Astrocyte (in vitro differentiated cells and primary cell): Measurements from ENCODE around the gene DDR2. TPM values are rescaled to one million over a fixed set of nuclear protein-coding genes. Genes with fewer than 3 reads are reported as not detected.
A peak's percentile ranks its signal among the peaks of the same experiment; 100 is the strongest.

ENCODE experiments used
- DNase-seq: peaks from one replicate; pipeline ENCODE4 v3.0.0-alpha.2; 2010; ENCODE audit warnings: low read depth
- FAIRE-seq: peaks from 2 replicates; lab custom pipeline; 2011; peaks lifted over from hg19 to GRCh38; lab: Jason Lieb, UNC
- H2AFZ ChIP-seq: 2 replicates; pipeline ENCODE4 v1.6.0; 2012; ENCODE audit warnings: low read depth, low read length, inconsistent platforms
- H3K27ac ChIP-seq: 2 replicates; pipeline ENCODE4 v1.5.1; 2011; ENCODE audit warnings: low read depth, low read length, inconsistent platforms
- H3K27me3 ChIP-seq: 2 replicates; pipeline ENCODE4 v1.6.0; 2011; ENCODE audit warnings: low read length, inconsistent platforms; ENCODE audit not compliant: insufficient read depth
- H3K36me3 ChIP-seq: 2 replicates; pipeline ENCODE4 v1.5.1; 2011; ENCODE audit warnings: low read length, inconsistent platforms; ENCODE audit not compliant: insufficient read depth
- H3K4me1 ChIP-seq: 2 replicates; pipeline ENCODE4 v1.5.1; 2011; ENCODE audit warnings: low read length, inconsistent platforms; ENCODE audit not compliant: insufficient read depth
- H3K4me2 ChIP-seq: 2 replicates; pipeline ENCODE4 v1.6.0; 2012; ENCODE audit warnings: low read length, inconsistent platforms
- H3K4me3 ChIP-seq: 2 replicates; pipeline ENCODE4 v1.5.1; 2011; ENCODE audit warnings: low read depth, mild to moderate bottlenecking, low read length, inconsistent platforms; ENCODE audit not compliant: insufficient read depth
- H3K79me2 ChIP-seq: 2 replicates; pipeline ENCODE4 v1.6.0; 2012; ENCODE audit warnings: mild to moderate bottlenecking, low read length, inconsistent platforms; ENCODE audit not compliant: insufficient read depth
- H3K9ac ChIP-seq: 2 replicates; pipeline ENCODE4 v1.6.0; 2012; ENCODE audit warnings: mild to moderate bottlenecking, low read length, inconsistent platforms
- H3K9me3 ChIP-seq: 2 replicates; pipeline ENCODE4 v1.5.1; 2012; ENCODE audit warnings: low read depth, mild to moderate bottlenecking, low read length, inconsistent platforms; ENCODE audit not compliant: insufficient read depth
- H4K20me1 ChIP-seq: 2 replicates; pipeline ENCODE4 v1.6.0; 2012; ENCODE audit warnings: low read length, inconsistent platforms; ENCODE audit not compliant: insufficient read depth
- H3K27ac Mint-ChIP-seq: one replicate; pipeline ENCODE4 v1.8.0; 2021; ENCODE audit warnings: mild to moderate bottlenecking, mixed read lengths; ENCODE audit not compliant: unreplicated experiment
- H3K27me3 Mint-ChIP-seq: one replicate; pipeline ENCODE4 v1.8.0; 2021; ENCODE audit warnings: low read depth, mixed read lengths; ENCODE audit not compliant: unreplicated experiment
- H3K36me3 Mint-ChIP-seq: one replicate; pipeline ENCODE4 v1.8.0; 2021; ENCODE audit warnings: low read depth, mixed read lengths; ENCODE audit not compliant: unreplicated experiment
- H3K4me1 Mint-ChIP-seq: one replicate; pipeline ENCODE4 v1.8.0; 2021; ENCODE audit warnings: low read depth, mixed read lengths; ENCODE audit not compliant: unreplicated experiment
- H3K4me3 Mint-ChIP-seq: one replicate; pipeline ENCODE4 v1.8.0; 2021; ENCODE audit warnings: mild to moderate bottlenecking, moderate library complexity, mixed read lengths; ENCODE audit not compliant: unreplicated experiment
- H3K9me3 Mint-ChIP-seq: one replicate; pipeline ENCODE4 v1.8.0; 2021; ENCODE audit warnings: mild to moderate bottlenecking, mixed read lengths; ENCODE audit not compliant: unreplicated experiment
- CTCF ChIP-seq: IDR thresholded peaks from 2 replicates; pipeline ENCODE4 v1.5.1; 2011; ENCODE audit warnings: low read depth, mild to moderate bottlenecking, inconsistent platforms, low read length, moderate library complexity; ENCODE audit not compliant: insufficient read depth
- EZH2 ChIP-seq: IDR thresholded peaks from 2 replicates; pipeline ENCODE4 v1.6.1; 2012; ENCODE audit warnings: mild to moderate bottlenecking, low read length, inconsistent platforms; ENCODE audit not compliant: insufficient read depth
- total RNA-seq: library from RNA; stranded (reverse); gene quantifications from 2 replicates; pipeline ENCODE4 v1.2.1, GENCODE V29; 2021

Gene DDR2
- total RNA-seq, 1 donor from 2014 or later: 15.3 TPM

- Mint-ChIP-seq H3K4me1 (peaks cover 18% of the 10 kb centered on the region), H3K27ac (no peak overlapping the region), H3K36me3 (peaks cover 2% of the 10 kb centered on the region), H3K27me3 (no peaks in the 10 kb centered on the region), H3K9me3 (peaks cover 6% of the 10 kb centered on the region), H3K4me3 (no peak overlapping the region)
- FAIRE-seq (peak; percentile 29), DNase-seq (no peak)
- Histone ChIP-seq H3K4me2 (peak overlapping the region; percentile 14), H3K36me3 (no peaks in the 10 kb centered on the region), H3K27ac (no peak overlapping the region), H3K27me3 (no peaks in the 10 kb centered on the region), H4K20me1 (peaks cover 21% of the 10 kb centered on the region), H3K9ac (no peak overlapping the region), H3K79me2 (peaks cover 34% of the 10 kb centered on the region), H2AFZ (no peak overlapping the region), H3K9me3 (no peaks in the 10 kb centered on the region), H3K4me1 (peaks cover 3% of the 10 kb centered on the region), H3K4me3 (no peak overlapping the region)
- TF ChIP-seq CTCF (no peak), EZH2 (no peak)
Observed at GRCh38 chr1:162656266-162656665, 24.0 kb downstream of the DDR2 start.

- Mint-ChIP-seq H3K27ac (no peak overlapping the region), H3K27me3 (no peaks in the 10 kb centered on the region), H3K4me3 (no peak overlapping the region), H3K9me3 (peaks cover 1% of the 10 kb centered on the region), H3K36me3 (no peaks in the 10 kb centered on the region), H3K4me1 (peaks cover 25% of the 10 kb centered on the region)
- Histone ChIP-seq H3K36me3 (no peaks in the 10 kb centered on the region), H3K4me3 (no peak overlapping the region), H3K27ac (no peak overlapping the region), H3K4me1 (peaks cover 16% of the 10 kb centered on the region), H3K9me3 (no peaks in the 10 kb centered on the region), H3K79me2 (peaks cover 21% of the 10 kb centered on the region), H3K27me3 (no peaks in the 10 kb centered on the region), H2AFZ (no peak overlapping the region), H3K9ac (no peak overlapping the region), H3K4me2 (no peak overlapping the region), H4K20me1 (peaks cover 14% of the 10 kb centered on the region)
- FAIRE-seq (no peak), DNase-seq (peak; percentile 12)
- TF ChIP-seq CTCF: no peak
- TF ChIP-seq EZH2: no peak
Observed at GRCh38 chr1:162660574-162660973, 28.3 kb downstream of the DDR2 start.

GRCh38 chr1:162661336-162661735, 29.1 kb downstream of the DDR2 start:
- H3K9me3 ChIP-seq: no peaks in the 10 kb centered on the region
- peaks cover 28% of the 10 kb centered on the region for H3K79me2 ChIP-seq
- no peaks in the 10 kb centered on the region for H3K27me3 ChIP-seq
- H3K4me2 ChIP-seq: no peak overlapping the region
- no peak overlapping the region for H3K4me3 ChIP-seq
- peaks cover 17% of the 10 kb centered on the region for H4K20me1 ChIP-seq
- DNase-seq: no peak
- peaks cover 12% of the 10 kb centered on the region for H3K4me1 ChIP-seq
- Mint-ChIP-seq H3K36me3 (no peaks in the 10 kb centered on the region), H3K27ac (no peak overlapping the region), H3K4me1 (peaks cover 31% of the 10 kb centered on the region), H3K27me3 (no peaks in the 10 kb centered on the region), H3K4me3 (no peak overlapping the region), H3K9me3 (peaks cover 1% of the 10 kb centered on the region)
- H3K9ac ChIP-seq: no peak overlapping the region
- no peak for FAIRE-seq
- no peak overlapping the region for H2AFZ ChIP-seq
- no peaks in the 10 kb centered on the region for H3K36me3 ChIP-seq
- no peak overlapping the region for H3K27ac ChIP-seq
- TF ChIP-seq EZH2: no peak
- TF ChIP-seq CTCF: no peak
